Mammary epithelial cell (primary cell): ENCODE measurements around the gene EPHB2.

Experiments used
- EZH2 ChIP-seq: IDR thresholded peaks from 2 replicates; pipeline ENCODE4 v1.6.1; 2012; ENCODE audit warnings: low read length, inconsistent platforms, borderline replicate concordance
- TF ChIP-seq, protein P1 (sequence below), 2 donors: IDR thresholded peaks in 1 of 2; conservative IDR thresholded peaks in 1 of 2; 2 replicates each; pipeline ENCODE4 v1.5.1; 2011 to 2012; ENCODE audit warnings: inconsistent platforms in 2 of 2, low read length in 2 of 2, mild to moderate bottlenecking in 2 of 2, control low read depth in 1 of 2, low read depth in 1 of 2; ENCODE audit not compliant: insufficient read depth in 1 of 2; ENCODE audit errors: extremely low read depth in 1 of 2

DNA sequence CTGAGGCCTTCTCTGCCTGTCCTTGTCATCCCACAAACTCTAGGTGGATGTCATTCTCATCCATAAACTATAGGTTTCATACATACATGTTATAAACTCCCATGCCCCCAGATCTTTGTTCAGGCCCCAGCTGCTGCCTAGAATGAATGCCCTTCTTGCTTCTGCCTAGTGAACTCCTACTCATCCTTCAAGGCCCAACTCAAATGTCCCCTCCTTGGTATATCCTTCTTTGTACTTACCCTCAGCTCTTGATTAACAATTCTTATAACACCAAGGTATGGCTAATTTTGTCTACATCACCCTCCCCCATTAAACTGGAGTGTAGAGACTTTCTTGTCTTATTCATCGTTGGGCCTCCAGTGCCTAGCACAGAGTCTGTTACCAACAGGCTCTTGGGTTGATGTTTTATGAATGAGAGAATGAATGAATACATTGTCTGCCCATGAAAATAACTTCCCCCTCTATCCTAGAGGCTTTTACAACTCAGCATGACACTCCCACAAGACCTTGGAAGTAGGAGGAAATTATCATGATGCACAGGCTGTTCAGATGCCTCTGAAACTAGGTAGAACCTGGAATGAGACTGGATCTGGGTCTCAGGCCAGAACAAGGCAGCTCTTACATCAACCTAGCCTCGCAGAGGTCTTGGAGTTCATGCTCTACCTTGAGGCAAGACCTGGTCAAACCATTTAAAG, 26.9 kb downstream of the EPHB2 start:
- TF ChIP-seq, protein P1, sequence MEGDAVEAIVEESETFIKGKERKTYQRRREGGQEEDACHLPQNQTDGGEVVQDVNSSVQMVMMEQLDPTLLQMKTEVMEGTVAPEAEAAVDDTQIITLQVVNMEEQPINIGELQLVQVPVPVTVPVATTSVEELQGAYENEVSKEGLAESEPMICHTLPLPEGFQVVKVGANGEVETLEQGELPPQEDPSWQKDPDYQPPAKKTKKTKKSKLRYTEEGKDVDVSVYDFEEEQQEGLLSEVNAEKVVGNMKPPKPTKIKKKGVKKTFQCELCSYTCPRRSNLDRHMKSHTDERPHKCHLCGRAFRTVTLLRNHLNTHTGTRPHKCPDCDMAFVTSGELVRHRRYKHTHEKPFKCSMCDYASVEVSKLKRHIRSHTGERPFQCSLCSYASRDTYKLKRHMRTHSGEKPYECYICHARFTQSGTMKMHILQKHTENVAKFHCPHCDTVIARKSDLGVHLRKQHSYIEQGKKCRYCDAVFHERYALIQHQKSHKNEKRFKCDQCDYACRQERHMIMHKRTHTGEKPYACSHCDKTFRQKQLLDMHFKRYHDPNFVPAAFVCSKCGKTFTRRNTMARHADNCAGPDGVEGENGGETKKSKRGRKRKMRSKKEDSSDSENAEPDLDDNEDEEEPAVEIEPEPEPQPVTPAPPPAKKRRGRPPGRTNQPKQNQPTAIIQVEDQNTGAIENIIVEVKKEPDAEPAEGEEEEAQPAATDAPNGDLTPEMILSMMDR (conservative IDR thresholded peaks at IDR 0.05 in 1 of 2, IDR thresholded peaks at IDR 0.05 in 1 of 2; ENCODE audit: extremely low read depth in 1 of 2, insufficient read depth in 1 of 2, low read depth in 1 of 2, low read length in 2 of 2) = no peak
- no peak for TF ChIP-seq EZH2
